GM23338 (cell line): ENCODE measurements around the gene RABL6. TPM values are rescaled to one million over a fixed set of nuclear protein-coding genes. Genes with fewer than 3 reads are reported as not detected.

Source experiments
- ATAC-seq: fragments of 200-7000 bp; cut with Tn5 transposase; 3 replicates; pipeline ENCODE4 v1.9.1; 2020
- DNase-seq: peaks from one replicate; pipeline ENCODE4 v3.0.0-alpha.2; 2015; ENCODE audit warnings: low spot score
- H2AFZ ChIP-seq: fragments of 200-600 bp; sonication (generic); 2 replicates; pipeline ENCODE4 v1.8.0; 2016; ENCODE audit warnings: antibody characterized with exemption, mild to moderate bottlenecking, moderate library complexity
- H3F3A ChIP-seq: fragments of 200-600 bp; sonication (generic); replicated peaks from 2 replicates; pipeline ENCODE4 v1.8.0; 2017; ENCODE audit warnings: antibody characterized with exemption, mixed run types, low read depth
- H3K27ac ChIP-seq: fragments of 200-600 bp; sonication (generic); 2 replicates; pipeline ENCODE4 v1.6.1; 2016; ENCODE audit warnings: low read depth
- H3K27me3 ChIP-seq: fragments of 200-600 bp; sonication (generic); 2 replicates; pipeline ENCODE4 v1.8.0; 2016; ENCODE audit warnings: mild to moderate bottlenecking, mixed run types, moderate library complexity; ENCODE audit not compliant: insufficient read depth
- H3K36me3 ChIP-seq: fragments of 200-600 bp; sonication (generic); 2 replicates; pipeline ENCODE4 v1.8.0; 2016; ENCODE audit warnings: mild to moderate bottlenecking; ENCODE audit not compliant: insufficient read depth
- H3K4me1 ChIP-seq: fragments of 200-600 bp; sonication (generic); 2 replicates; pipeline ENCODE4 v1.8.0; 2016; ENCODE audit warnings: mild to moderate bottlenecking, moderate library complexity; ENCODE audit not compliant: insufficient read depth
- H3K4me2 ChIP-seq: fragments of 200-600 bp; sonication (generic); 2 replicates; pipeline ENCODE4 v1.7.1; 2017; ENCODE audit warnings: mixed run types
- H3K4me3 ChIP-seq: fragments of 200-600 bp; sonication (generic); 2 replicates; pipeline ENCODE4 v1.6.1; 2016; ENCODE audit warnings: mixed run types
- H3K79me2 ChIP-seq: fragments of 200-600 bp; sonication (generic); replicated peaks from 2 replicates; pipeline ENCODE4 v1.8.0; 2017; ENCODE audit warnings: mild to moderate bottlenecking; ENCODE audit not compliant: insufficient read depth
- H3K9me2 ChIP-seq: fragments of 200-600 bp; sonication (generic); 2 replicates; pipeline ENCODE4 v1.8.0; 2017; ENCODE audit not compliant: insufficient read depth
- H4K20me1 ChIP-seq: fragments of 200-600 bp; sonication (generic); replicated peaks from 2 replicates; pipeline ENCODE4 v1.8.0; 2017; ENCODE audit warnings: mild to moderate bottlenecking; ENCODE audit not compliant: insufficient read depth
- H3K27ac Mint-ChIP-seq: 2 replicates; pipeline ENCODE4 v1.8.0; 2020; ENCODE audit warnings: inconsistent platforms, mild to moderate bottlenecking, moderate library complexity, mixed read lengths
- H3K27me3 Mint-ChIP-seq: 3 replicates; pipeline ENCODE4 v1.8.0; 2022; ENCODE audit warnings: low read depth, mild to moderate bottlenecking, moderate library complexity, mixed read lengths, inconsistent platforms; ENCODE audit not compliant: insufficient read depth, poor library complexity
- H3K36me3 Mint-ChIP-seq: 3 replicates; pipeline ENCODE4 v1.8.0; 2021; ENCODE audit warnings: low read depth, mild to moderate bottlenecking, inconsistent platforms, moderate library complexity, mixed read lengths
- H3K4me1 Mint-ChIP-seq: 3 replicates; pipeline ENCODE4 v1.8.0; 2020; ENCODE audit warnings: mild to moderate bottlenecking, inconsistent platforms, mixed read lengths
- H3K4me3 Mint-ChIP-seq: 3 replicates; pipeline ENCODE4 v1.8.0; 2021; ENCODE audit warnings: moderate library complexity, mild to moderate bottlenecking, inconsistent platforms, mixed read lengths
- H3K9me3 Mint-ChIP-seq: 3 replicates; pipeline ENCODE4 v1.8.0; 2020; ENCODE audit warnings: moderate library complexity, mild to moderate bottlenecking, inconsistent platforms, mixed read lengths
- CREB1 ChIP-seq: fragments of 250-450 bp; sonication (Bioruptor Pico); IDR thresholded peaks from 2 replicates; pipeline ENCODE4 v1.5.0; 2020; ENCODE audit warnings: low read depth, mild to moderate bottlenecking, moderate library complexity
- CTCF ChIP-seq, 2 experiments: fragments of 200-600 bp in 1 of 2; sonication (generic) in 1 of 2; conservative IDR thresholded peaks; 2 replicates each; pipeline versions ENCODE4 v1.5.1 to v1.6.1; 2016 to 2017; ENCODE audit warnings: antibody characterized with exemption in 2 of 2, low read depth in 2 of 2, mild to moderate bottlenecking in 2 of 2, moderate library complexity in 1 of 2
- ETS1 ChIP-seq: IDR thresholded peaks from 2 replicates; pipeline ENCODE4 v1.6.1; 2016; ENCODE audit warnings: antibody characterized with exemption
- EZH2 ChIP-seq: fragments of 200-600 bp; sonication (generic); IDR thresholded peaks from one replicate; pipeline ENCODE4 v1.8.0; 2017; ENCODE audit warnings: antibody characterized with exemption, mild to moderate bottlenecking, low read depth; ENCODE audit not compliant: unreplicated experiment
- EZH2phosphoT487 ChIP-seq: fragments of 200-600 bp; sonication (generic); IDR thresholded peaks from one replicate; pipeline ENCODE4 v1.8.1; 2018; ENCODE audit warnings: antibody characterized with exemption; ENCODE audit not compliant: unreplicated experiment
- JUNB ChIP-seq: IDR thresholded peaks from one replicate; pipeline ENCODE4 v1.6.1; 2016; ENCODE audit warnings: antibody characterized with exemption; ENCODE audit not compliant: unreplicated experiment
- NANOG ChIP-seq: IDR thresholded peaks from 2 replicates; pipeline ENCODE4 v1.6.1; 2016; ENCODE audit warnings: antibody characterized with exemption, borderline replicate concordance
- POLR2AphosphoS5 ChIP-seq: IDR thresholded peaks from 2 replicates; pipeline ENCODE4 v1.6.1; 2016; ENCODE audit warnings: antibody characterized with exemption, low read depth
- REST ChIP-seq: IDR thresholded peaks from one replicate; pipeline ENCODE4 v1.6.1; 2018; ENCODE audit warnings: antibody characterized with exemption; ENCODE audit not compliant: unreplicated experiment
- STAT1 ChIP-seq: IDR thresholded peaks from one replicate; pipeline ENCODE4 v1.6.1; 2016; ENCODE audit warnings: antibody characterized with exemption; ENCODE audit not compliant: unreplicated experiment
- ZNF114 ChIP-seq: fragments of 250-450 bp; sonication (Bioruptor Pico); IDR thresholded peaks from 2 replicates; pipeline ENCODE4 v1.5.0; 2020; ENCODE audit warnings: mild to moderate bottlenecking, moderate library complexity
- ZNF331 ChIP-seq: fragments of 250-450 bp; sonication (Bioruptor Pico); IDR thresholded peaks from 2 replicates; pipeline ENCODE4 v1.5.0; 2020; ENCODE audit warnings: low read depth, mild to moderate bottlenecking, moderate library complexity
- ZNF462 ChIP-seq: fragments of 250-450 bp; sonication (Bioruptor Pico); IDR thresholded peaks from 2 replicates; pipeline ENCODE4 v1.5.0; 2020; ENCODE audit warnings: mild to moderate bottlenecking, moderate library complexity
- polyA plus RNA-seq: library from polyadenylated mRNA; unstranded; fragments of >200 nt; fragmentation: Nextera tagmentation; extraction: Ambion mirVana; gene quantifications from 2 replicates; pipeline ENCODE4 v1.2.1, GENCODE V29; 2016
- total RNA-seq: library from RNA; depleted of rRNA; stranded (reverse); fragments of >200 nt; shearing (Covaris generic); gene quantifications from 2 replicates; pipeline ENCODE4 v1.2.3, GENCODE V29; 2014

RABL6 gene
- total and polyA plus RNA-seq, 2 experiments from 2014 or later, result 59.1 to 127 TPM

GRCh38 chr9:136831720-136832104 lies 24.0 kb downstream of the RABL6 start:
- H3F3A ChIP-seq, result peaks cover 5% of the 10 kb centered on the region; the same call in 1 of the 2 replicates
- peaks cover 6% of the 10 kb centered on the region; the same call in 1 of the 2 replicates for H4K20me1 ChIP-seq
- H3K27me3 Mint-ChIP-seq, result peaks cover 12% of the 10 kb centered on the region
- H3K9me2 ChIP-seq, result no peaks in the 10 kb centered on the region
- no peak overlapping the region for H2AFZ ChIP-seq
- H3K27ac ChIP-seq, result no peak overlapping the region
- H3K4me1 ChIP-seq, result no peaks in the 10 kb centered on the region
- no peaks in the 10 kb centered on the region for H3K4me1 Mint-ChIP-seq
- DNase-seq (no peak), ATAC-seq (no peak)
- no peaks in the 10 kb centered on the region; the same call in 2 of the 3 replicates for H3K9me3 Mint-ChIP-seq
- TF ChIP-seq JUNB, result no peak
- TF ChIP-seq NANOG, result no peak
- TF ChIP-seq CTCF (conservative IDR thresholded peaks at IDR 0.05; ENCODE audit: low read depth in 2 of 2), result no peak
- no peak for TF ChIP-seq CREB1 (CRISPR knock-in tag)
- no peak for TF ChIP-seq ETS1
- no peak for TF ChIP-seq REST
- TF ChIP-seq STAT1, result no peak
- no peak for TF ChIP-seq EZH2phosphoT487
- no peak for TF ChIP-seq EZH2
- TF ChIP-seq ZNF331 (CRISPR knock-in tag), result no peak
- TF ChIP-seq POLR2AphosphoS5, result no peak
- TF ChIP-seq ZNF114 (CRISPR knock-in tag), result no peak
- no peak for TF ChIP-seq ZNF462
- H3K79me2 ChIP-seq, result no peaks in the 10 kb centered on the region
- H3K36me3 ChIP-seq, result no peaks in the 10 kb centered on the region
- H3K4me2 ChIP-seq, result no peak overlapping the region
- no peak overlapping the region for H3K4me3 Mint-ChIP-seq
- no peak overlapping the region for H3K4me3 ChIP-seq
- no peak overlapping the region for H3K27ac Mint-ChIP-seq
- H3K27me3 ChIP-seq, result no peaks in the 10 kb centered on the region
- peaks cover 33% of the 10 kb centered on the region for H3K36me3 Mint-ChIP-seq
